T47D (cell line): ENCODE results near the gene UBE2E3.
A peak's percentile ranks its signal among the peaks of the same experiment; 100 is the strongest.
"Not testable (repeated sequence)": the region's sequence is repeated elsewhere in the genome, so short reads cannot be mapped to it uniquely, and the experiment has no call there.

ENCODE experiments used
- DNase-seq, 2 experiments: peaks; one replicate each; pipeline versions ENCODE4 v3.0.0 to v3.0.0-alpha.2; 2011 to 2012; ENCODE audit warnings: low read depth in 1 of 2, low spot score in 1 of 2
- JUND ChIP-seq: IDR thresholded peaks from 2 replicates; pipeline ENCODE4 v1.6.1; 2012; ENCODE audit warnings: low read depth
- in situ Hi-C: cut with HindIII; loops from 2 replicates; pipeline ENCODE4 v1.10.0; 2016; ENCODE audit warnings: low sequenced_read_pairs, low pct_unique_long_range_greater_than_20kb

The UBE2E3 gene

DNA sequence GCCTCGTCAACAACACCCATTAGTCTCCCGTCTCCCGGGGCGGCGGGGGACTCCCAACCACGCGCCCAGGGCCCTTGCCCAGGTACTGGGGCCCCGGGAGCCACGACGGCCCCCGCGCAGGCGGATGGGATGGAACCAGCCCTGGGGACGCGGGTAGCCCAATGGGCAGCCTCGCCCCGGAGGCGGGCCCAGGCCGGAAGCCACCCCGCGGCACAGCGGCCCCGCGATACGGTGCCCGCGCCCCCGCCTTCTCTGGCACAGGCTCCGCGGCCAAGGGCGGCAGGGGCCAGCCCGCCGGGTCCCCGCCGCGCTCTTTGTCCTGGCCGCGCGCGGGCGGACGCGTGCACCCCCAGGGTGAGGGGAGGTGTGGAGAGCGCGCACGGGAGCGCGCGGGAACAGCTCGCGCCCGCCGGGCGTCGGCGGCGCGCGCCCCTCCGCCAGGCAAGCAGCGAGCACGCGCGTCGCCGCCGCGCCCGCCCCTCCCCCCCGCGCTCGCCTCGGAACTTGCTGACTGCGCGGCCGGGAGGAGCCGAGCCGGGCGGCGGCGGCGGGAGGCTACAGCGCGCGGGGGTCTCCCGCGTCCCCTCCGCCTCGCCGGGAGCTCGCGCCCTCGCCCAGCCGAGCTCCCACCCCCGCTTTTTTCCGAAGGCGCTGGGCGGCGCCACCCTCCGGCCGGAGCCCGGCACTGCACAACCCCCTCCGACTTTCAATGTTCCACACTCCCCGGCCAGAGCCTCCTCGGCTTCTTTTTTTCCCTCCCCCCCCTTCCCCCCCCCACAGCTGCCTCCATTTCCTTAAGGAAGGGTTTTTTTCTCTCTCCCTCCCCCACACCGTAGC lies at the start of gene UBE2E3:
TSS of gene UBE2E3 (plus strand) at position 500 of the 837 bp plus-strand sequence. CDS start 1,438 bp downstream, outside the sequence.
- no peak for TF ChIP-seq JUND
- in situ Hi-C loops: no loop called here
- peak; percentile 64 to 81 for DNase-seq

DNA sequence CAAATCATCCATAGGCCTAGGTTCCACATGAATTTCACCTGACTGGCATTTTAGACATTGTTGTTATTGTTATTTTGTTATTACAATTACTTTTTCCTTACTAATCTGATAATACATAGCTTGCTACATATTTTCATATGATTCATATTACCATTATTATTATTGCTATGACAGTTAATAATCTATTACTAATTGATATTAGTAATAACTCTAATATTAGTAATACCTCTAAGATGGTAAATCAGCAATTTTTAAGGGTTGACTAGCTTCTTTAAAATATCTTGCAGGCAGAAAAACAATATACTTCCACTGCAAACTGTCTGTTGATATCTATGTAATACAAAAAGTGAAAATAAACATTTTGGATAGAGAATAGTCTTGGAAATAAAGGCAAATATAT lies 48.6 kb upstream of the UBE2E3 start:
- in situ Hi-C loops: no loop called here
- TF ChIP-seq JUND: no peak
- no peak for DNase-seq

DNA sequence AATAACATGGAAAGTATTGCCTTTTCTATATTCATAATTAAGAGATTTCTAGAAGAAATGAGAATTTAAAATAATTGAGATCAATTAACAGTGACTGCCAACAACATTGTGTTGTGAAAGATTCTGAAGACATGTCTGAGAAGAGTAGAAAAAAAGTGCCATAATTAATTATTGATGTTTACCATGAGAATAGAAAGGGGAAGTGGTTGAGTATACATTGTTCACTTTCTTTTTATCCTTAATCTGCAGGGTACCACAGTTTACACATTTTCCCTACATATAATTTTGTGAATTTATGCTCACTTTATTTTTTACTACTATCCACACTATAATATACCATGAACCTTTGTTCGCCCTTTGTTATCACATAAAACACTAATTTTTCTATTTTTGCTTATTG lies 47.1 kb upstream of the UBE2E3 start:
- no peak for DNase-seq
- no peak for TF ChIP-seq JUND
- in situ Hi-C loops: no loop called here

DNA sequence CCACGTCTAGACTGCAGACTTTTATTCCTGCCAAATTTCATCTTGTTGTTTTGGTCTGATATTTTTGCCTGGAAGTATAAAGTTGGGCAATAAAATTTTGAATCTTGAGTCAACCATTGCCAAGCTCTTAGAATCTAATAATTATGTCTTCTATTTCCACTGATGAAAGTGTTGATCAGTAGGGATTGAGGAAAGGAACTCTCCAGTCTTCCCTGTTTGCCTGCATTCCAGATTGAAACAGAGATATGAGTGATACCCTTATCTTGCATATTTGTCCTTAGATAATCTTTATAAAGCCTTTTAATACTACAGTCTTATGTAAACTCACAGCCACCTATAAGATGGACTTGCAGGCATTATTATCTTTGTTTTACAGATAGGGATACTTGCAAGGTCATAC lies 45.5 kb upstream of the UBE2E3 start:
- in situ Hi-C loops: no loop called here
- no peak for TF ChIP-seq JUND
- DNase-seq: no peak

DNA sequence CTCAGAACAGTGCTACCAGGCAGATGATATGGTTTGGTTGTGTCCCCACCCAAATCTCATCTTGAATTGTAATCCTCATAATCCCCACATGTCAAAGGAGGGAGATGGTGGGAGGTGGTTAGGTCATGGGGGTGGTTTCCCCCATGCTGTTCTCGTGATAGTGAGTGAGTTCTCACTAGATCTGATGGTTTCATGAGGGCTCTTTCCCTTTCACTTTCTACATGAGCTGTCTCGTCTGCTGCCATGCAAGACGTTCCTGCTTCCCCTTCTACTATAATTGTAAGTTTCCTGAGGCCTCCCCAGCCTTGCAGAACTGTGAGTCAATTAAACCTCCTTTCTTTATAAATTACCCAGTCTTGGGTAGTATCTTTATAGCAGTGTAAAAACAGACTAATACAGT lies 42.9 kb upstream of the UBE2E3 start:
- in situ Hi-C loops, DNase-seq: not testable (repeated sequence)

DNA sequence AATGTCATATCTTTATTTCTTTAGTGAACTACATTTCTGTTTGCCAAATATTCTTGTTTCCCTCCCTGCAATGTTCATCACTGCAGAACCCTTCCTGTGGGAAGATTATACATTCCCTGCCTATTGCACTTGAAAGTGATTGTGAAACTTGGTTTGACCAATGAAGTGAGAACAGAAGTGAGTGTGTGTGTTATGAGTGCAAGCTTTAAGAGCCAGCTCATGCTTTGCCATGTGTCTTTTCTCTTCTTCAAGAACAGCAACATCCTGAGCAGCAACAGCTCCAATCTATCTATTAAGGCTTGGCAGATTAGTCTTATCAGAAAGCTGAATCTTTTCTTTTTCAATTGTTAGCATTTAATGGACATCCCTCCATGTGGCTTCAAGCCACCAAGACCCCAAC lies 42.0 kb upstream of the UBE2E3 start:
- in situ Hi-C loops: no loop called here
- no peak for DNase-seq
- TF ChIP-seq JUND: no peak

DNA sequence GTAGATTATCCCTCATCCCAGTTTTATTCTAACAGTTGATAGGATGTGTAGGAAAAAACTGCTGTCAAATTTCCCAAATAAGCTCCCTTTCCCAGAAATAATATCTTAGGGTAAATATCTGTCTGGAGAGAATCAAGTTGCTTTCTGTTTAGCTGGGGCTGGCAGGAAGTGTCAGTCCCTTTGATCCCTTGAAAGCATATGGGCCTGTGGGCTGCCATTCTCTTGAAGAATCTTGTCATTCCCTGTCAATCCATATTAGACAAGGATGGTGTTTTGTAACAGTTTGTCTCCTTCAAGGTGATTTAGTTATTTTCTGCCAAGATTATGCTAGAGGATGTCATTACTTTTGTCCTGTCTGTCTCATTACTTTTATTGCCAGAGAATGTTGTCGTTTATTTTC lies 37.1 kb upstream of the UBE2E3 start:
- in situ Hi-C loops: no loop called here
- no peak for DNase-seq
- TF ChIP-seq JUND: no peak

DNA sequence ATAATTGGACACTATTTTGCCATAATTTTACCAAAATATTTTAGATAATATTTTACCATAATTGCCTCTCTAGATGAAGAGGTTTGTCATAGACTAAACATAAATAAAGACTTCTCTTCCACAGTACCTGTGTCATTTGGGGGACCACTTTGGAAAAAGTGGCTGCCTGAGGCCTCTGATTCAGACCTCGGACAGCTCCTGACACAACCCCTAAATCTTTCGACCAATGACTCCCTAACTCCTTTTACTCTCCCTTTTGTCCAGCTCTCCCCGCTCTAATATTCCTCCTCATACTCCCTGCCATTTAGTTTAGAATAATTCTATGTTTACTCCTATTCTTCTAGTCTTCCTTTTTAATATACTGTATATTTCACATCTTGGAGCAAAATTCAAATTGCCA lies 36.0 kb upstream of the UBE2E3 start:
- in situ Hi-C loops: no loop called here
- DNase-seq: no peak
- TF ChIP-seq JUND: no peak

DNA sequence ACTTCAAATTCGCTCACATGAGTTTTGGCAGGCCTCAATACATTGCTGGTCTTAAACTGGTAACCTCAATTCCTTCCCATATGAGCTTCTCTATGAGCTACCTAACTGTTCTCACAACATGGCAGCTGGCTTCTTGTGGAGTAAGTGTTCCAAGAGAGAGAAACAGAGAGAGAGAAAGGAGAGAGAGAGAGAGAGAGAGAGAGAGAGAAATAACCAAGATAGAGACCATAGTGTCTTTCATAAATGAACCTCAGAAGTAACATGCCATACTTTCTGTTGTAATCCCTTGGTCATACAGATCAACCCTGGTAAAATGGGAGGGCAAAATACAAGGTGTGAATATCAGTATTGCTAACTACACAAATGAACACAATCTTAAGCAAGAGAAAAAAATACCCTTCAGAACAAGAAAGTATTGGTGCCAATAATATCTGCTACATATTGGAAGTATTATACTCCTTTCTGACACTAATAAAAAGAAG lies 33.2 kb upstream of the UBE2E3 start:
- no peak for DNase-seq
- no peak for TF ChIP-seq JUND
- in situ Hi-C loops: no loop called here

DNA sequence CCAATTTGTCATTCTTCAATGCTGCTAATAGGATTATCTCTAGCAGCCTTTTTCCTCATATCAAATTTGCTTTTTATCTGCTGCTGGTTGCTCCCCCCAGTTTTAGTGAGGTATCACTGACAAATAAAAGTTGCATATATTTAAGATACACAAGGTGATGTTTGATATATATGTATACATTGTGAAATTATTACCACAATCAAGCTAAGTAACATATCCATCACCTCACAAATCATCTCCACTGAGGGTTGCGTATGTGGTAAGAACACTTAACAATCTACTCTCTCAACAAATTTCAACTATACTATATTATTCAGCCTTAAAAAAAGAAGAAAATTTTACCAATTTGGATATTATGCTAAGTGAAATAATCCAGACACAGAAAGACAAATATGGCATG lies 30.5 kb upstream of the UBE2E3 start:
- DNase-seq: no peak
- in situ Hi-C loops: no loop called here
- no peak for TF ChIP-seq JUND

DNA sequence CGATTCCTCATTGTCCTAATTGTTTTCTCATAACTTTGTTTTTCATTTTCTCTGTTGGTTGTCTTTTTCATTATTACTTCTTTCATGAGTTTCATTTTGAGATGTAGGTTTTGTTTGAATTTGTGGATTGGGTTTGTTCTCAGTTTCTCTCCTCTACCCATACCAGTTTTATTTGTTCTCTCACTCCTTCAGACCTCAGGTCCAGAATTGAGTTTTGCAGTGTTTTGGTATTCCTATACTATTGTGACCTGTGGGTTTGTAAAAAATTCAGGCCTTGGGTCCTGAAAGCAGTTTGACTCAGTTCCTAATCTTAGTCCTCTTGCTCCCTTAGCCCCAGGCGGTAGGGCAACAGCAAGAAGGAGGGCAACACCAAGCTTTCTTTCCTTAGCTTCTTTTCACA lies 28.3 kb upstream of the UBE2E3 start:
- no peak for TF ChIP-seq JUND
- no peak for DNase-seq
- in situ Hi-C loops: no loop called here

DNA sequence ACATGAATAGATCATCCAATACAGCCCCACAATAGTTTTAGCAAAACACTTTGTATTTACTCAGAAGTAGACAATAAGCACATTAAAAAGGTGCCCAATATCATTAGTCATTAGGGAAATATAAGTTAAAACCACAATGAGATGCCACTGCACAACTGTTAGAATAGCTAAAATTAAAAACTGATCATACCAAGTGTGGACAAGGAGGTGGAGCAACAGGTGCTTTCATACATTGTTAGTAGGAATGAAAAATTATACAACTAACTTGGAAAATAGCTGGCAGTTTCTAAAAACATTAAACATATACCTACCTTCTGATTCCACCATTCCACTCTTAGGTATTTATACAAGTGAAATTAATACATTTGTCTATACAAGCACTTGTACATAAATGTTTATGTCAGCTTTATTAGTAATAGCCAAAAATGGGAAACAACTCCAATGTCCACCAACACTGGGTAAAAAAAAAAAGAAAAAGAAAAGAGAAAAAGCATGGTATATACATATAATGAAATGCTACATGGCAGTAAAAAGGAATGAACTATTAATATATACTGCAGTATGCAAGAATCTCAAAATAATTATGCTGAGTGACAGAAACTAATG lies 27.6 kb upstream of the UBE2E3 start:
- in situ Hi-C loops: no loop called here
- no peak for DNase-seq
- no peak for TF ChIP-seq JUND

DNA sequence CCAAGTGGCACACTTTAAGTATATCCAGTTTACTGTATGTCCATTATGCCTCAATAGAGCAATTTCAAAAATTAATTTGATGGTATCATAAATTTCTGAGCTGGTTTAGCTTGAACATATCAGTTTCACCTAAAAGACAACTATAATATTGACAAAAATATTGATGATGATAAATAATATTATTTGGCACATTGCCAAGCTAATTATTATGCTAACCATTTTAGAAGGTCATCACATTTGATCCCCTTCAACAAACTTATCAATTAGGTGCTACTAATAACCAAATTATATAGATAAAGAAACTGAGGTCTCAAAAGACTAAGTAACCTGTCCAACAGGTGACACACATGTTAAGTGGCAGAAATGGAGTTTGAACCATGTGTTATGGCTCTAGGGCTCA lies 26.9 kb upstream of the UBE2E3 start:
- TF ChIP-seq JUND: no peak
- in situ Hi-C loops: no loop called here
- DNase-seq: no peak
